ES-I3 (cell line): ENCODE measurements around the gene ANGEL2.
"Not testable (repeated sequence)": the region's sequence is repeated elsewhere in the genome, so short reads cannot be mapped to it uniquely, and the experiment has no call there.

ENCODE experiments used
- H3K36me3 ChIP-seq: 2 replicates; pipeline ENCODE4 v1.6.1; 2013; ENCODE audit warnings: mild to moderate bottlenecking, low read length, control low read depth, moderate library complexity; ENCODE audit not compliant: insufficient read depth
- H3K4me1 ChIP-seq: 2 replicates; pipeline ENCODE4 v1.6.1; 2013; ENCODE audit warnings: mild to moderate bottlenecking, control low read depth, low read length; ENCODE audit not compliant: insufficient read depth
- H3K9ac ChIP-seq: 2 replicates; pipeline ENCODE4 v1.6.1; 2013; ENCODE audit warnings: low read depth, mild to moderate bottlenecking, low read length, moderate library complexity
- H3K9me3 ChIP-seq: 2 replicates; pipeline ENCODE4 v1.6.1; 2013; ENCODE audit warnings: mild to moderate bottlenecking, low read length, moderate library complexity; ENCODE audit not compliant: control insufficient read depth, insufficient read depth

The ANGEL2 gene

GRCh38 chr1:213045321-213046226, 29.9 kb upstream of the ANGEL2 start:
- not testable (repeated sequence) for H3K9ac ChIP-seq, H3K9me3 ChIP-seq
- H3K4me1 ChIP-seq: peaks cover 15% of the 10 kb centered on the region; the same call in 1 of the 2 replicates

GRCh38 chr1:213041443-213041842, 25.8 kb upstream of the ANGEL2 start:
- Histone ChIP-seq H3K4me1 (peaks cover 6% of the 10 kb centered on the region; the same call in 1 of the 2 replicates), H3K36me3 (no peaks in the 10 kb centered on the region), H3K9ac (no peak overlapping the region), H3K9me3 (no peaks in the 10 kb centered on the region)

More at GRCh38 chr1:213045321-213046226, 29.9 kb upstream of the ANGEL2 start:
- not testable (repeated sequence) for H3K36me3 ChIP-seq

GRCh38 chr1:213035573-213035972, 19.9 kb upstream of the ANGEL2 start:
- H3K36me3 ChIP-seq: no peaks in the 10 kb centered on the region
- no peaks in the 10 kb centered on the region for H3K4me1 ChIP-seq
- peaks cover 7% of the 10 kb centered on the region; the same call in 1 of the 2 replicates for H3K9me3 ChIP-seq
- no peak overlapping the region for H3K9ac ChIP-seq

- Histone ChIP-seq H3K4me1 (no peaks in the 10 kb centered on the region), H3K9me3 (peaks cover 7% of the 10 kb centered on the region; the same call in 1 of the 2 replicates), H3K9ac (no peak overlapping the region), H3K36me3 (no peaks in the 10 kb centered on the region)
Observed at GRCh38 chr1:213034713-213035112, 19.0 kb upstream of the ANGEL2 start.

GRCh38 chr1:213032651-213033050, 17.0 kb upstream of the ANGEL2 start:
- Histone ChIP-seq H3K9me3 (peaks cover 7% of the 10 kb centered on the region; the same call in 1 of the 2 replicates), H3K4me1 (no peaks in the 10 kb centered on the region), H3K9ac (no peak overlapping the region), H3K36me3 (no peaks in the 10 kb centered on the region)

GRCh38 chr1:213027024-213027423, 11.4 kb upstream of the ANGEL2 start:
- not testable (repeated sequence) for H3K9me3 ChIP-seq, H3K4me1 ChIP-seq, H3K36me3 ChIP-seq, H3K9ac ChIP-seq

- Histone ChIP-seq H3K9ac (no peak overlapping the region), H3K9me3 (no peaks in the 10 kb centered on the region), H3K36me3 (no peaks in the 10 kb centered on the region), H3K4me1 (no peaks in the 10 kb centered on the region)
Observed at GRCh38 chr1:213020016-213020415, 4.3 kb upstream of the ANGEL2 start.

- Histone ChIP-seq H3K9me3 (no peaks in the 10 kb centered on the region), H3K4me1 (no peaks in the 10 kb centered on the region), H3K36me3 (no peaks in the 10 kb centered on the region), H3K9ac (no peak overlapping the region)
Observed at GRCh38 chr1:213019450-213019849, 3.8 kb upstream of the ANGEL2 start.

GRCh38 chr1:213017447-213018273, 2.0 kb upstream of the ANGEL2 start:
- no peaks in the 10 kb centered on the region; the same call in 1 of the 2 replicates for H3K36me3 ChIP-seq
- no peaks in the 10 kb centered on the region for H3K4me1 ChIP-seq
- no peaks in the 10 kb centered on the region for H3K9me3 ChIP-seq
- H3K9ac ChIP-seq: no peak overlapping the region

GRCh38 chr1:213014642-213015041, 1.0 kb downstream of the ANGEL2 start:
- Histone ChIP-seq H3K9ac (peak overlapping the region; percentile 96), H3K4me1 (no peaks in the 10 kb centered on the region), H3K9me3 (no peaks in the 10 kb centered on the region), H3K36me3 (peaks cover 2% of the 10 kb centered on the region; the same call in 1 of the 2 replicates)

GRCh38 chr1:213008564-213008963, 7.1 kb downstream of the ANGEL2 start:
- Histone ChIP-seq H3K9ac (no peak overlapping the region), H3K36me3 (peaks cover 16% of the 10 kb centered on the region), H3K9me3 (no peaks in the 10 kb centered on the region), H3K4me1 (no peaks in the 10 kb centered on the region)

GRCh38 chr1:213003256-213003655, 12.4 kb downstream of the ANGEL2 start:
- no peaks in the 10 kb centered on the region for H3K9me3 ChIP-seq
- peaks cover 14% of the 10 kb centered on the region; the same call in 1 of the 2 replicates for H3K36me3 ChIP-seq
- no peak overlapping the region for H3K9ac ChIP-seq
- H3K4me1 ChIP-seq: no peaks in the 10 kb centered on the region

GRCh38 chr1:212994926-212995325, 20.7 kb downstream of the ANGEL2 start:
- no peak overlapping the region for H3K9ac ChIP-seq
- peaks cover 7% of the 10 kb centered on the region; the same call in 1 of the 2 replicates for H3K36me3 ChIP-seq
- no peaks in the 10 kb centered on the region for H3K9me3 ChIP-seq
- no peaks in the 10 kb centered on the region; the same call in 1 of the 2 replicates for H3K4me1 ChIP-seq

- H3K36me3 ChIP-seq: peaks cover 14% of the 10 kb centered on the region; the same call in 1 of the 2 replicates
- not testable (repeated sequence) for H3K4me1 ChIP-seq, H3K9me3 ChIP-seq, H3K9ac ChIP-seq
Observed at GRCh38 chr1:212993960-212994359, 21.7 kb downstream of the ANGEL2 start.
